SK-N-SH treated with all-trans-retinoic acid at 6 μM for 48 hours (cell line): ENCODE data around the gene SLC18A2.

Experiments
- ATAC-seq: fragments of 200-7000 bp; cut with Tn5 transposase; 3 replicates; pipeline ENCODE4 v1.9.1; 2020; ENCODE audit warnings: mild to moderate bottlenecking, moderate library complexity
- ARNTL ChIP-seq: fragments of 450-650 bp; formaldehyde crosslinking; IDR thresholded peaks from 2 replicates; pipeline ENCODE4 v1.5.0; 2020; ENCODE audit warnings: low read depth, mild to moderate bottlenecking, moderate library complexity, borderline replicate concordance
- BACH2 ChIP-seq: fragments of 250-450 bp; sonication (Bioruptor Pico); IDR thresholded peaks from 2 replicates; pipeline ENCODE4 v1.9.0; 2021; ENCODE audit warnings: mild to moderate bottlenecking, borderline replicate concordance
- CSDC2 ChIP-seq: fragments of 250-450 bp; sonication (Bioruptor Pico); IDR thresholded peaks from 2 replicates; pipeline ENCODE4 v1.5.0; 2020; ENCODE audit warnings: mild to moderate bottlenecking, moderate library complexity
- ESRRG ChIP-seq: fragments of 250-450 bp; sonication (Bioruptor Pico); IDR thresholded peaks from 2 replicates; pipeline ENCODE4 v1.6.1; 2021; ENCODE audit warnings: mild to moderate bottlenecking
- GLIS3 ChIP-seq: fragments of 250-450 bp; sonication (Bioruptor Pico); IDR thresholded peaks from 2 replicates; pipeline ENCODE4 v1.5.0; 2020; ENCODE audit warnings: mild to moderate bottlenecking, moderate library complexity
- ISL1 ChIP-seq: fragments of 250-450 bp; sonication (Bioruptor Pico); IDR thresholded peaks from 2 replicates; pipeline ENCODE4 v2.1.2; 2022; ENCODE audit warnings: mild to moderate bottlenecking, moderate library complexity
- OSR1 ChIP-seq: fragments of 250-450 bp; sonication (Bioruptor Pico); IDR thresholded peaks from 2 replicates; pipeline ENCODE4 v1.8.0; 2022; ENCODE audit warnings: moderate library complexity, mild to moderate bottlenecking, inconsistent platforms
- PPARA ChIP-seq: fragments of 250-450 bp; sonication (Bioruptor Pico); IDR thresholded peaks from 2 replicates; pipeline ENCODE4 v1.5.0; 2020; ENCODE audit warnings: mild to moderate bottlenecking, borderline replicate concordance
- RARB ChIP-seq: fragments of 250-450 bp; sonication (Bioruptor Pico); IDR thresholded peaks from 2 replicates; pipeline ENCODE4 v1.8.0; 2021; ENCODE audit warnings: mild to moderate bottlenecking, moderate library complexity
- SNAI2 ChIP-seq: fragments of 250-450 bp; sonication (Bioruptor Pico); IDR thresholded peaks from 2 replicates; pipeline ENCODE4 v1.5.0; 2020; ENCODE audit warnings: mild to moderate bottlenecking, moderate library complexity
- TCF4 ChIP-seq: fragments of 250-450 bp; sonication (Bioruptor Pico); IDR thresholded peaks from 2 replicates; pipeline ENCODE4 v1.8.0; 2021; ENCODE audit warnings: mild to moderate bottlenecking, moderate library complexity, borderline replicate concordance
- TOX ChIP-seq: fragments of 250-450 bp; sonication (Bioruptor Pico); IDR thresholded peaks from 2 replicates; pipeline ENCODE4 v1.8.0; 2021; ENCODE audit warnings: mild to moderate bottlenecking, moderate library complexity, borderline replicate concordance
- TSHZ2 ChIP-seq: fragments of 250-450 bp; sonication (Bioruptor Pico); IDR thresholded peaks from 2 replicates; pipeline ENCODE4 v1.5.0; 2020; ENCODE audit warnings: mild to moderate bottlenecking, moderate library complexity
- ZC3H10 ChIP-seq: fragments of 250-450 bp; sonication (Bioruptor Pico); IDR thresholded peaks from 2 replicates; pipeline ENCODE4 v1.5.1; 2021; ENCODE audit warnings: mild to moderate bottlenecking, moderate library complexity
- ZFP30 ChIP-seq: fragments of 450-650 bp; formaldehyde crosslinking; IDR thresholded peaks from 2 replicates; pipeline ENCODE4 v1.5.0; 2022; ENCODE audit warnings: mild to moderate bottlenecking, moderate library complexity
- ZNF565 ChIP-seq: fragments of 450-650 bp; formaldehyde crosslinking; conservative IDR thresholded peaks from 2 replicates; pipeline ENCODE4 v1.5.0; 2020; ENCODE audit warnings: low read depth, mild to moderate bottlenecking, moderate library complexity
- ZNF70 ChIP-seq: fragments of 450-650 bp; formaldehyde crosslinking; IDR thresholded peaks from 2 replicates; pipeline ENCODE4 v1.5.0; 2020; ENCODE audit warnings: mild to moderate bottlenecking, moderate library complexity
- ZNF8 ChIP-seq: fragments of 450-650 bp; formaldehyde crosslinking; IDR thresholded peaks from 2 replicates; pipeline ENCODE4 v1.5.0; 2020; ENCODE audit warnings: mild to moderate bottlenecking, moderate library complexity
- TF ChIP-seq, protein P1 (sequence below): fragments of 250-450 bp; sonication (Bioruptor Pico); IDR thresholded peaks from 2 replicates; pipeline ENCODE4 v1.5.1; 2020; ENCODE audit warnings: low read depth, mild to moderate bottlenecking, moderate library complexity
- TF ChIP-seq, protein P2 (sequence below): fragments of 250-450 bp; sonication (Bioruptor Pico); IDR thresholded peaks from 2 replicates; pipeline ENCODE4 v1.8.0; 2020; ENCODE audit warnings: mild to moderate bottlenecking, moderate library complexity, borderline replicate concordance
- TF ChIP-seq, protein P3 (sequence below): fragments of 250-450 bp; sonication (Bioruptor Pico); IDR thresholded peaks from 2 replicates; pipeline ENCODE4 v1.5.1; 2021; ENCODE audit warnings: mild to moderate bottlenecking, moderate library complexity

Gene SLC18A2

DNA sequence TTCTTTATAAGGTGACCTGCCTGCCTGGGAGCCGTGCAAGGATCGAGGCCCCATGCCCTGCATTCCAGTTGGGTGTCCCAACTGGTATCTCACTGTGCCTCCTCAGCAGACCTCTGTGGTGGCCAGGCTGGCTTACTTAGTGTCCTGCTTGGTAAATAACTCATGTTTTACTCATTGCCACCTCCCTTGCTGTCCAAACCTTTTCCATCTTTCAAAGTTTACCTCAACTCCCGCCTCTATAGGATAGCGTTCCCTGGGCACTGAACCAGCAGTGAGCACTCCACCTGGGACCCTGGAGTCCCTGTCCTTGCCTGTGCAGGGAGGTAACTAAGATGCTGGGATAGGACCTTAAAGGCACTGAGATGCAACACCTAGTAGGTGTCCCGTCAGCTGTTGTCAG is 33.6 kb downstream of the SLC18A2 start:
- TF ChIP-seq, protein P1, sequence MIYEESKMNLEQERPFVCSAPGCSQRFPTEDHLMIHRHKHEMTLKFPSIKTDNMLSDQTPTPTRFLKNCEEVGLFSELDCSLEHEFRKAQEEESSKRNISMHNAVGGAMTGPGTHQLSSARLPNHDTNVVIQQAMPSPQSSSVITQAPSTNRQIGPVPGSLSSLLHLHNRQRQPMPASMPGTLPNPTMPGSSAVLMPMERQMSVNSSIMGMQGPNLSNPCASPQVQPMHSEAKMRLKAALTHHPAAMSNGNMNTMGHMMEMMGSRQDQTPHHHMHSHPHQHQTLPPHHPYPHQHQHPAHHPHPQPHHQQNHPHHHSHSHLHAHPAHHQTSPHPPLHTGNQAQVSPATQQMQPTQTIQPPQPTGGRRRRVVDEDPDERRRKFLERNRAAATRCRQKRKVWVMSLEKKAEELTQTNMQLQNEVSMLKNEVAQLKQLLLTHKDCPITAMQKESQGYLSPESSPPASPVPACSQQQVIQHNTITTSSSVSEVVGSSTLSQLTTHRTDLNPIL (CRISPR knock-in tag), result no peak
- TF ChIP-seq TSHZ2 (CRISPR knock-in tag) (no peak), ZNF8 (CRISPR knock-in tag) (no peak), SNAI2 (no peak), OSR1 (CRISPR knock-in tag) (no peak), ISL1 (no peak)
- no peak for ATAC-seq

- ATAC-seq, result no peak
- no peak for TF ChIP-seq ZNF565
- TF ChIP-seq ZFP30, result no peak
- TF ChIP-seq, protein P2, sequence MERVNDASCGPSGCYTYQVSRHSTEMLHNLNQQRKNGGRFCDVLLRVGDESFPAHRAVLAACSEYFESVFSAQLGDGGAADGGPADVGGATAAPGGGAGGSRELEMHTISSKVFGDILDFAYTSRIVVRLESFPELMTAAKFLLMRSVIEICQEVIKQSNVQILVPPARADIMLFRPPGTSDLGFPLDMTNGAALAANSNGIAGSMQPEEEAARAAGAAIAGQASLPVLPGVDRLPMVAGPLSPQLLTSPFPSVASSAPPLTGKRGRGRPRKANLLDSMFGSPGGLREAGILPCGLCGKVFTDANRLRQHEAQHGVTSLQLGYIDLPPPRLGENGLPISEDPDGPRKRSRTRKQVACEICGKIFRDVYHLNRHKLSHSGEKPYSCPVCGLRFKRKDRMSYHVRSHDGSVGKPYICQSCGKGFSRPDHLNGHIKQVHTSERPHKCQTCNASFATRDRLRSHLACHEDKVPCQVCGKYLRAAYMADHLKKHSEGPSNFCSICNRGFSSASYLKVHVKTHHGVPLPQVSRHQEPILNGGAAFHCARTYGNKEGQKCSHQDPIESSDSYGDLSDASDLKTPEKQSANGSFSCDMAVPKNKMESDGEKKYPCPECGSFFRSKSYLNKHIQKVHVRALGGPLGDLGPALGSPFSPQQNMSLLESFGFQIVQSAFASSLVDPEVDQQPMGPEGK (CRISPR knock-in tag), result no peak
- no peak for TF ChIP-seq TCF4 (CRISPR knock-in tag)
- no peak for TF ChIP-seq ZNF8 (CRISPR knock-in tag)
- TF ChIP-seq, protein P3, sequence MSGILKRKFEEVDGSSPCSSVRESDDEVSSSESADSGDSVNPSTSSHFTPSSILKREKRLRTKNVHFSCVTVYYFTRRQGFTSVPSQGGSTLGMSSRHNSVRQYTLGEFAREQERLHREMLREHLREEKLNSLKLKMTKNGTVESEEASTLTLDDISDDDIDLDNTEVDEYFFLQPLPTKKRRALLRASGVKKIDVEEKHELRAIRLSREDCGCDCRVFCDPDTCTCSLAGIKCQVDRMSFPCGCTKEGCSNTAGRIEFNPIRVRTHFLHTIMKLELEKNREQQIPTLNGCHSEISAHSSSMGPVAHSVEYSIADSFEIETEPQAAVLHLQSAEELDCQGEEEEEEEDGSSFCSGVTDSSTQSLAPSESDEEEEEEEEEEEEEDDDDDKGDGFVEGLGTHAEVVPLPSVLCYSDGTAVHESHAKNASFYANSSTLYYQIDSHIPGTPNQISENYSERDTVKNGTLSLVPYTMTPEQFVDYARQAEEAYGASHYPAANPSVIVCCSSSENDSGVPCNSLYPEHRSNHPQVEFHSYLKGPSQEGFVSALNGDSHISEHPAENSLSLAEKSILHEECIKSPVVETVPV (CRISPR knock-in tag), result no peak
- TF ChIP-seq ARNTL (CRISPR knock-in tag), result no peak
- no peak for TF ChIP-seq CSDC2 (CRISPR knock-in tag)
- no peak for TF ChIP-seq ISL1
- TF ChIP-seq RARB (CRISPR knock-in tag), result no peak
- no peak for TF ChIP-seq GLIS3 (CRISPR knock-in tag)
- no peak for TF ChIP-seq TOX
- no peak for TF ChIP-seq ZC3H10 (CRISPR knock-in tag)
- TF ChIP-seq OSR1 (CRISPR knock-in tag), result no peak
These were observed 34.2 kb downstream of the SLC18A2 start for GRCh38 chr10:117275121-117275520.

GRCh38 chr10:117277675-117278074 is 36.8 kb downstream of the SLC18A2 start:
- TF ChIP-seq OSR1 (CRISPR knock-in tag) (no peak), TOX (no peak), ARNTL (CRISPR knock-in tag) (no peak), ESRRG (CRISPR knock-in tag) (no peak), ZC3H10 (CRISPR knock-in tag) (no peak), RARB (CRISPR knock-in tag) (no peak), BACH2 (no peak)
- ATAC-seq, result no peak

GRCh38 chr10:117284716-117285494 is 44.0 kb downstream of the SLC18A2 start:
- no peak for ATAC-seq
- TF ChIP-seq TSHZ2 (CRISPR knock-in tag) (no peak), PPARA (no peak), TOX (no peak), ISL1 (no peak), ZFP30 (no peak), ZNF70 (CRISPR knock-in tag) (no peak), RARB (CRISPR knock-in tag) (no peak), SNAI2 (no peak), CSDC2 (CRISPR knock-in tag) (no peak), ZNF8 (CRISPR knock-in tag) (no peak)
- TF ChIP-seq, protein P1 (CRISPR knock-in tag), result no peak
- TF ChIP-seq, protein P2 (CRISPR knock-in tag), result no peak
